ENCODE measurements around the gene NOS3. TPM values are rescaled to one million over a fixed set of nuclear protein-coding genes. Genes with fewer than 3 reads are reported as not detected.

The NOS3 gene
- polyA plus RNA-seq, 1 donor from 2014 or later: not detected

DNA sequence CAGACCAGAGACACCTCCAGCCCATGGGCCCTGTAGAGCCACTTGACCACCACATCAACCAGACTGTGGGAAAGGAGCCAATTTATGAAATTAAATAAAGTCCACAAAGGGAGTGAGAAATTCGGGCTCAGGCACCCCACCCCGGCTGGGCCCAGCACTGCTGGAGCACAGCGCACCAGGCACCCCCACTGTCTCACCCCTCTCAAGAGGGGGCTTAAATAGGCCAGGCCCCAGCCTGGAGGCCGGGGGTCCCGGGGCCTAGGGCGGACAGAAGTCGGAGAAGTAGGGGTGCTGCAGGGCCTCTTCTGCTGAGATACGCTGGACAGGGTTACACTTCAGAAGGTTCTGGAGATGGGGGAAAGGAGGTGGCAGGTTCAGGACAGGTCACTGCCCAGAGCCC is 62.9 kb downstream of the NOS3 start:
- no peaks in the 10 kb centered on the region for H3K9me3 ChIP-seq (ENCODE audit: low read length)
- no peaks in the 10 kb centered on the region for H3K79me2 ChIP-seq (replicated peaks; ENCODE audit: insufficient read depth, low read length)
- H3K9ac ChIP-seq (ENCODE audit: low read length): no peak overlapping the region
- no peak overlapping the region for H2AFZ ChIP-seq (ENCODE audit: low read depth, low read length)
- peaks cover 23% of the 10 kb centered on the region for H3K27me3 ChIP-seq (ENCODE audit: insufficient read depth, low read depth, low read length)
- no peaks in the 10 kb centered on the region for H3K36me3 ChIP-seq (ENCODE audit: insufficient read depth, low read length)
- peaks cover 6% of the 10 kb centered on the region for H3F3A ChIP-seq (ENCODE audit: insufficient read depth, low read length, poor library complexity, severe bottlenecking)
- no peaks in the 10 kb centered on the region for H3K9me2 ChIP-seq (ENCODE audit: insufficient read depth, low read length)
- H4K20me1 ChIP-seq (ENCODE audit: insufficient read depth): no peaks in the 10 kb centered on the region
- H3K27ac ChIP-seq (ENCODE audit: low read length): no peak overlapping the region
- no peak overlapping the region for H3K4me3 ChIP-seq (ENCODE audit: low read length)
- H3K4me2 ChIP-seq (ENCODE audit: low read length): no peak overlapping the region
- TF ChIP-seq, protein P1, sequence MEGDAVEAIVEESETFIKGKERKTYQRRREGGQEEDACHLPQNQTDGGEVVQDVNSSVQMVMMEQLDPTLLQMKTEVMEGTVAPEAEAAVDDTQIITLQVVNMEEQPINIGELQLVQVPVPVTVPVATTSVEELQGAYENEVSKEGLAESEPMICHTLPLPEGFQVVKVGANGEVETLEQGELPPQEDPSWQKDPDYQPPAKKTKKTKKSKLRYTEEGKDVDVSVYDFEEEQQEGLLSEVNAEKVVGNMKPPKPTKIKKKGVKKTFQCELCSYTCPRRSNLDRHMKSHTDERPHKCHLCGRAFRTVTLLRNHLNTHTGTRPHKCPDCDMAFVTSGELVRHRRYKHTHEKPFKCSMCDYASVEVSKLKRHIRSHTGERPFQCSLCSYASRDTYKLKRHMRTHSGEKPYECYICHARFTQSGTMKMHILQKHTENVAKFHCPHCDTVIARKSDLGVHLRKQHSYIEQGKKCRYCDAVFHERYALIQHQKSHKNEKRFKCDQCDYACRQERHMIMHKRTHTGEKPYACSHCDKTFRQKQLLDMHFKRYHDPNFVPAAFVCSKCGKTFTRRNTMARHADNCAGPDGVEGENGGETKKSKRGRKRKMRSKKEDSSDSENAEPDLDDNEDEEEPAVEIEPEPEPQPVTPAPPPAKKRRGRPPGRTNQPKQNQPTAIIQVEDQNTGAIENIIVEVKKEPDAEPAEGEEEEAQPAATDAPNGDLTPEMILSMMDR (IDR thresholded peaks at IDR 0.05; ENCODE audit: poor library complexity, severe bottlenecking): no peak

DNA sequence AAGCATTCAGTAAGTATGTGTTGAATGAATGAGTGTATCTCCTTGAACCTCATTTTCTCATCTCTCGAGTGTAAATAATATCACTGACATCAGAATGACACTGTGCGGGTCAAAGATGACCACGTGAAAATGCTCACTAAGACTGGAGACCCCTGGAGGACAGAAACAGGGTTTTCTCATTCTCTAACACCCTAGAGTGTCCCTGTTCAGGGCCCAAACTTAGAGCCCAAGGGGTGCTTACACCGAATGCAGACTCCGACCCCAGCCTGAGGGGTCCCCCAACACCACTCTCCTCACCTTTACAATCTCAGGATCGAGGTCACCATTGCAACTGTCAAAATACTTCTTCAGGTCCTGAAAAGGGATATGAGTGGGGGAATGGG is 65.5 kb downstream of the NOS3 start:
- no peak for TF ChIP-seq RAD21 (conservative IDR thresholded peaks at IDR 0.05)
- TF ChIP-seq, protein P1 (IDR thresholded peaks at IDR 0.05; ENCODE audit: poor library complexity, severe bottlenecking): no peak
- no peaks in the 10 kb centered on the region for H3K9me3 ChIP-seq (ENCODE audit: low read length)
- peaks cover 16% of the 10 kb centered on the region for H3K27me3 ChIP-seq (ENCODE audit: insufficient read depth, low read depth, low read length)
- no peak overlapping the region for H2AFZ ChIP-seq (ENCODE audit: low read depth, low read length)
- H3K79me2 ChIP-seq (replicated peaks; ENCODE audit: insufficient read depth, low read length): no peaks in the 10 kb centered on the region
- peak overlapping the region; percentile 92 for H3K4me3 ChIP-seq (ENCODE audit: low read length)
- no peaks in the 10 kb centered on the region for H4K20me1 ChIP-seq (ENCODE audit: insufficient read depth)
- H3K36me3 ChIP-seq (ENCODE audit: insufficient read depth, low read length): no peaks in the 10 kb centered on the region
- H3K9me2 ChIP-seq (ENCODE audit: insufficient read depth, low read length): no peaks in the 10 kb centered on the region
- H3F3A ChIP-seq (ENCODE audit: insufficient read depth, low read length, poor library complexity, severe bottlenecking): peaks cover 6% of the 10 kb centered on the region
- H3K4me2 ChIP-seq (ENCODE audit: low read length): peak overlapping the region; percentile 94
- peak overlapping the region; percentile 78 for H3K9ac ChIP-seq (ENCODE audit: low read length)
- H3K27ac ChIP-seq (ENCODE audit: low read length): no peak overlapping the region

DNA sequence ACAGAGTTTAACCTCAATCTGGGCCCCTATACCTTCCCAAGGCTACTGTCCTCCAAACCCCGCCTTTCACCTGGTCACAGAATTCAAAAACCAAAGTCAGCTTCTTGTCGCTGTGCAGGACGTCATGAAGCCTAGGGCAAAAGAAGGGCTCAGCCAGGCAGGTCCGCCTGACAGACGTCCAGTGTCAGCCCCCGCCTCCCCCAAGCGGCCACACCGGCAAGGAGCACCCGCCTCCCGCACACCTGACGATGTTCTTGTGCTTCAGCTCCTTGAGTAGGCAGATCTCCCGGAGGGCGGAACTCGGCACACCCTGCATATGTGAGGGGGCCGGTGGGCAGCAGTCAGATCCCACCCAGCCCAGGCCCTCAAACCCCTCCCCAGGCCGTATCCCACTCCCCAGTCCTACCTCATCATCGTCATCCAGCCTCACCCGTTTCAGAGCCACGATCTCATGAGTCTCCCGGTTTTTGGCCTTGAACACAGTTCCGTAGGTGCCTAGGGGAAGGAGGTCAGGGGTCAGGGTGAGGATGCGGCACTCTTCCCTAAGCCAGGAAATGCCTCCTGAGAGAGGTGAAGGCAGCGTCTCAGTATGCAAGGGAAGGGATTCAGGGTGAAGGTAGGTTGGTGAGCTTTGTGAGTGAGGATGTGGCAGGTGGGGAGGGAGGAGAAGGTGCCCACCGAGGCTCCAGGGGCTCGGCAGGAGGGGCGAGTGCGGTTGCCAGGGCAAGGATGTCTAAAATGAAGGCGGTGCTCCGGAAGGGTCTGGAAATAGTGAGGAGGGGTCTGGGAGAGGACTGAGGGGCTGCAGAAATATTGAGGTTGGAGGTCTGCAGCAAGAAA is 66.1 kb downstream of the NOS3 start:
- Histone ChIP-seq H3K4me2 (ENCODE audit: low read length) (peak overlapping the region; percentile 94), H3K9ac (ENCODE audit: low read length) (peak overlapping the region; percentile 78), H4K20me1 (ENCODE audit: insufficient read depth) (no peaks in the 10 kb centered on the region), H3K9me2 (ENCODE audit: insufficient read depth, low read length) (no peaks in the 10 kb centered on the region), H3K27ac (ENCODE audit: low read length) (peak overlapping the region; percentile 61), H3K79me2 (replicated peaks; ENCODE audit: insufficient read depth, low read length) (no peaks in the 10 kb centered on the region), H3K4me3 (ENCODE audit: low read length) (peak overlapping the region; percentile 92), H3K36me3 (ENCODE audit: insufficient read depth, low read length) (no peaks in the 10 kb centered on the region), H3K27me3 (ENCODE audit: insufficient read depth, low read depth, low read length) (peaks cover 11% of the 10 kb centered on the region), H3K9me3 (ENCODE audit: low read length) (no peaks in the 10 kb centered on the region), H3F3A (ENCODE audit: insufficient read depth, low read length, poor library complexity, severe bottlenecking) (peaks cover 6% of the 10 kb centered on the region), H2AFZ (ENCODE audit: low read depth, low read length) (peak overlapping the region; percentile 52)
- TF ChIP-seq, protein P1 (IDR thresholded peaks at IDR 0.05; ENCODE audit: poor library complexity, severe bottlenecking): no peak
- no peak for TF ChIP-seq TAF1 (IDR thresholded peaks at IDR 0.05; ENCODE audit: low read depth)
- TF ChIP-seq MXI1 (conservative IDR thresholded peaks at IDR 0.05; ENCODE audit: poor library complexity, severe bottlenecking): no peak
- no peak for TF ChIP-seq EZH2 (IDR thresholded peaks at IDR 0.05; ENCODE audit: borderline replicate concordance, insufficient read depth, low read length, poor library complexity, severe bottlenecking)
- TF ChIP-seq, protein P2, sequence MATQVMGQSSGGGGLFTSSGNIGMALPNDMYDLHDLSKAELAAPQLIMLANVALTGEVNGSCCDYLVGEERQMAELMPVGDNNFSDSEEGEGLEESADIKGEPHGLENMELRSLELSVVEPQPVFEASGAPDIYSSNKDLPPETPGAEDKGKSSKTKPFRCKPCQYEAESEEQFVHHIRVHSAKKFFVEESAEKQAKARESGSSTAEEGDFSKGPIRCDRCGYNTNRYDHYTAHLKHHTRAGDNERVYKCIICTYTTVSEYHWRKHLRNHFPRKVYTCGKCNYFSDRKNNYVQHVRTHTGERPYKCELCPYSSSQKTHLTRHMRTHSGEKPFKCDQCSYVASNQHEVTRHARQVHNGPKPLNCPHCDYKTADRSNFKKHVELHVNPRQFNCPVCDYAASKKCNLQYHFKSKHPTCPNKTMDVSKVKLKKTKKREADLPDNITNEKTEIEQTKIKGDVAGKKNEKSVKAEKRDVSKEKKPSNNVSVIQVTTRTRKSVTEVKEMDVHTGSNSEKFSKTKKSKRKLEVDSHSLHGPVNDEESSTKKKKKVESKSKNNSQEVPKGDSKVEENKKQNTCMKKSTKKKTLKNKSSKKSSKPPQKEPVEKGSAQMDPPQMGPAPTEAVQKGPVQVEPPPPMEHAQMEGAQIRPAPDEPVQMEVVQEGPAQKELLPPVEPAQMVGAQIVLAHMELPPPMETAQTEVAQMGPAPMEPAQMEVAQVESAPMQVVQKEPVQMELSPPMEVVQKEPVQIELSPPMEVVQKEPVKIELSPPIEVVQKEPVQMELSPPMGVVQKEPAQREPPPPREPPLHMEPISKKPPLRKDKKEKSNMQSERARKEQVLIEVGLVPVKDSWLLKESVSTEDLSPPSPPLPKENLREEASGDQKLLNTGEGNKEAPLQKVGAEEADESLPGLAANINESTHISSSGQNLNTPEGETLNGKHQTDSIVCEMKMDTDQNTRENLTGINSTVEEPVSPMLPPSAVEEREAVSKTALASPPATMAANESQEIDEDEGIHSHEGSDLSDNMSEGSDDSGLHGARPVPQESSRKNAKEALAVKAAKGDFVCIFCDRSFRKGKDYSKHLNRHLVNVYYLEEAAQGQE (IDR thresholded peaks at IDR 0.05; ENCODE audit: borderline replicate concordance): no peak
- no peak for TF ChIP-seq EP300 (conservative IDR thresholded peaks at IDR 0.05; ENCODE audit: poor library complexity, severe bottlenecking)
- TF ChIP-seq SMC3 (conservative IDR thresholded peaks at IDR 0.05; ENCODE audit: poor library complexity): no peak
- no peak for TF ChIP-seq RAD21 (conservative IDR thresholded peaks at IDR 0.05)
- TF ChIP-seq POLR2AphosphoS5 (IDR thresholded peaks at IDR 0.05): no peak
